LNCaP clone FGC (cell line): ENCODE data around the gene PLCD1.

Experiments used
- DNase-seq: peaks from one replicate; pipeline ENCODE4 v3.0.0-alpha.2; 2011; ENCODE audit warnings: low read depth
- H3K4me3 ChIP-seq: 2 replicates; pipeline ENCODE4 v1.5.1; 2011; ENCODE audit warnings: mild to moderate bottlenecking, low read depth, low read length, control low read depth
- TF ChIP-seq, protein P1 (sequence below): IDR thresholded peaks from 2 replicates; pipeline ENCODE4 v1.5.1; 2012; ENCODE audit warnings: mild to moderate bottlenecking; ENCODE audit not compliant: control insufficient read depth, insufficient read depth; ENCODE audit errors: extremely low read depth

The PLCD1 gene

GRCh38 chr3:38002291-38002876 is 27.1 kb downstream of the PLCD1 start:
- no peak overlapping the region for H3K4me3 ChIP-seq
- TF ChIP-seq, protein P1, sequence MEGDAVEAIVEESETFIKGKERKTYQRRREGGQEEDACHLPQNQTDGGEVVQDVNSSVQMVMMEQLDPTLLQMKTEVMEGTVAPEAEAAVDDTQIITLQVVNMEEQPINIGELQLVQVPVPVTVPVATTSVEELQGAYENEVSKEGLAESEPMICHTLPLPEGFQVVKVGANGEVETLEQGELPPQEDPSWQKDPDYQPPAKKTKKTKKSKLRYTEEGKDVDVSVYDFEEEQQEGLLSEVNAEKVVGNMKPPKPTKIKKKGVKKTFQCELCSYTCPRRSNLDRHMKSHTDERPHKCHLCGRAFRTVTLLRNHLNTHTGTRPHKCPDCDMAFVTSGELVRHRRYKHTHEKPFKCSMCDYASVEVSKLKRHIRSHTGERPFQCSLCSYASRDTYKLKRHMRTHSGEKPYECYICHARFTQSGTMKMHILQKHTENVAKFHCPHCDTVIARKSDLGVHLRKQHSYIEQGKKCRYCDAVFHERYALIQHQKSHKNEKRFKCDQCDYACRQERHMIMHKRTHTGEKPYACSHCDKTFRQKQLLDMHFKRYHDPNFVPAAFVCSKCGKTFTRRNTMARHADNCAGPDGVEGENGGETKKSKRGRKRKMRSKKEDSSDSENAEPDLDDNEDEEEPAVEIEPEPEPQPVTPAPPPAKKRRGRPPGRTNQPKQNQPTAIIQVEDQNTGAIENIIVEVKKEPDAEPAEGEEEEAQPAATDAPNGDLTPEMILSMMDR = no peak
- no peak for DNase-seq

DNA sequence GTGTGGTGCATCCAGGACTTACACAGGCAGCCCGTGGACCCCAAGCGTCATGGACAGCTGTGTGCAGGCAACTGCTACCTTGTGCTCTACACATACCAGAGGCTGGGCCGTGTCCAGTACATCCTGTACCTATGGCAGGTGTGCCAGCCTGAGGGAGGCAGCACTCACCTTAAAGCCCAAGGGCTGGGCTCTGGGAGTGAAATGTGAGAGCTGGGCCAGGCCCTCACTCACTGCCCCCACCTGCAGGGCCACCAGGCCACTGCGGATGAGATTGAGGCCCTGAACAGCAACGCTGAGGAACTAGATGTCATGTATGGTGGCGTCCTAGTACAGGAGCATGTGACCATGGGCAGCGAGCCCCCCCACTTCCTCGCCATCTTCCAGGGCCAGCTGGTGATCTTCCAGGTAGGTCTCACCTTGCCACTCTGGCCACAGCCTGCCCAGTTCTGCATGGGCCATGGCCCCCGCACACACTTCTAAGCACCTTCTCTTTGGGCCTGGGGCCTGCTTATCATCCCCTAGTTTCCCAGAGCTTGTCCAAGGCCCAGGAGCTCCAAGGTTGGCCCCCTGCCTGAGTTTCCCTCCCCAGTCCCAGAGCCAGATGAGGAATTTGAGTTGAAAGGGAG is 27.9 kb downstream of the PLCD1 start:
- TF ChIP-seq, protein P1 = peak; percentile 52
- DNase-seq = no peak
- H3K4me3 ChIP-seq = no peak overlapping the region

DNA sequence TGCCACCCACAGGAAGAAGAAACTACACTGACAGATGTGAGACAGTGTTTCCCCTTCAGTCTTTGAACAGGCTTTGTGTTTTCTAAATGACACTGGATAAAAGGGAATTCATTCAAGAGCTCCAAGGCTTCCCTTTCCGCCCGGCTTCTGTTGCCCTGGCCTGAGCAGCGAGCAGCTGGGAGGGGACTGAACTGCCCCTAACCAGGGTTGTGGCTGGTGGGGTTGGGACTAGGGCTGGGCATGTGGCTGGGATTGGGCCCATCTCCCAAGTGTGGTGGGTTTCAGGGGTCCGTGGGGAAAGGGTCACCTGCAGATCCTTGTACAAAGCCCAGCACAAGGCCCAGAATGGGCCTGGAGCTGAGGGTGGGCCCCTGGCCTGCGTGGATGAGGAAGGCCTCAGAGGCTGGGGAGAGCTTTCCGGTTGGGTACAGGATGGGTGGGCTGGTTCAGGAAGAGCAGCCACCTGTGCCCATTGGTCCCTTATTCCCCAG is 28.4 kb downstream of the PLCD1 start:
- no peak overlapping the region for H3K4me3 ChIP-seq
- TF ChIP-seq, protein P1 = no peak
- no peak for DNase-seq

DNA sequence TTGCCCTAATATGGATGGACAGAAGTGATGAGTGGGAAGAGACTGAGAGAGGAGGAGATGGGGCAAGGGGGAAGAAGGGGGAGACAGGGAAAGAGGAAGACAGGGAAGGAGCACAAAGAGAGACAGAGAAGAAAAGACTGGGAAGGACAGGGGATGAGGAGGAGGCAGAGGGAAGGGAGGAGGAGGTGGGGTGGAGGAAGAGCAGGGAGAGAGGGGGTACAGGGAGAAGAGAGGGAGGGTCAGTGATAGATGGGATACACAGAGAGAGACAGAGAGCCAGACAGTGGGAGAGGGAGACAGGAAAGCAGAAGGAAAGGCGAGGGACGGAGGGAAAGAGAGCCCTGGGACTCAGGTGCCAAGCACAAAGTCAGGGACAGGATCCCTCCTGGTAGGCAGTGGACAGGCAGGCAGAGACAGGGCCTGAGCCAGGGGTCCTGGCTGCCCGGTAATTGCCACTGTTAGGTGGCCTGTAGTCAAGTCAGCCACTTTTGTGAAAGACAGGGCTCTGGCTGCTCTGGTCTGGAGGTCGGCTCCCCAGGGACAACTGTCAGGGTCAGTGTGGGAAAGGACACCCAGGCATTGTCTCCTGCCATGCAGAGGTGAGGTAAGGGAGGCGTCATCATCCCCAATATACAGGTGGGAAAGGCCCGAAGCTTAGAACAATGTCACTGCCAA is 29.1 kb downstream of the PLCD1 start:
- H3K4me3 ChIP-seq = no peak overlapping the region
- no peak for DNase-seq
- TF ChIP-seq, protein P1 = no peak

DNA sequence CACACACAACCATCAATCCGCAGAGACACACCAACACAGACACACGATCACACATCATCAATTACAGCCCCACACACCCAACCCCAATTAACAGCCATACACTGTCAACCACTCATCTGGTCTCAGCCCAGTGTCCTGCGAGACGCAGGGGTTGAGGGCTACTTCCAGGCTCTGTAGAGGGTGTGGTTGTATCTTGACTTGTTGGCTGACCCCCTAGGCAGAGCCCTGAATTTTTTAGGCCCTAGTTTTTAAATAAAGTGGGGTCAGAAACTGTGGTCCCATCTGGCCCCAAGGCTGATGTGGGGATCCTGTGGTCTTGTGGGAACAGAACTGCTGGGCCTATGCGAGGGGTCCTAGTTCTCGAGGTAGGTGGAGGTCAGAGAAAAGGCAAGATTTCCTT is 29.6 kb downstream of the PLCD1 start:
- H3K4me3 ChIP-seq = no peak overlapping the region
- DNase-seq = no peak
- TF ChIP-seq, protein P1 = no peak

DNA sequence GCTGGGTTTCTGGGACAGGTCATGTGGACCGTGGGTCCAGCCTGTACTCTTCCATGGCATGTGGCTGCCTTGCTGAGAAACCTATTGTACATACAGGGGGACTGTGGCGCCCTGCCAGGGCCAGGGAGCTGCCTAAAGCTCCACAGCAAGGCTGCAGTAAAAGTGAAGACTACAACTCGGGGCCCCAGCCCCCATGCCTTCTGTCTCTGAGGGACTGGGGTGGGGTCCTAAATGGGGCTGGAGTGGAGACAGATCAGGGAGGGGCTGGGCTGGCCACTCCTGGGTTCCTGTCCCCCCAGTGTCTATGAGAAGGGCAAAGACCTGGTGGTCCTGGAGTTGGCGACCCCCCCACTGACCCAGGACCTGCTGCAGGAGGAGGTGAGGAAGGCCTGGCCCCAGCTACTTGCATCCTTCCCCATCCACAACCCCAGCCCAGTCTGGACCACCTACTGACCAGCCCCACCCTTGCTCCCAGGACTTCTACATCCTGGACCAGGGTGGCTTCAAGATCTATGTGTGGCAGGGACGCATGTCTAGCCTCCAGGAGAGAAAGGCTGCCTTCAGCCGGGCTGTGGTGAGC is 31.6 kb downstream of the PLCD1 start:
- TF ChIP-seq, protein P1 = no peak
- no peak for DNase-seq
- no peak overlapping the region for H3K4me3 ChIP-seq
